ENCODE measurements around the gene JCAD.
"Not testable (repeated sequence)": the region's sequence is repeated elsewhere in the genome, so short reads cannot be mapped to it uniquely, and the experiment has no call there.

The JCAD gene

DNA sequence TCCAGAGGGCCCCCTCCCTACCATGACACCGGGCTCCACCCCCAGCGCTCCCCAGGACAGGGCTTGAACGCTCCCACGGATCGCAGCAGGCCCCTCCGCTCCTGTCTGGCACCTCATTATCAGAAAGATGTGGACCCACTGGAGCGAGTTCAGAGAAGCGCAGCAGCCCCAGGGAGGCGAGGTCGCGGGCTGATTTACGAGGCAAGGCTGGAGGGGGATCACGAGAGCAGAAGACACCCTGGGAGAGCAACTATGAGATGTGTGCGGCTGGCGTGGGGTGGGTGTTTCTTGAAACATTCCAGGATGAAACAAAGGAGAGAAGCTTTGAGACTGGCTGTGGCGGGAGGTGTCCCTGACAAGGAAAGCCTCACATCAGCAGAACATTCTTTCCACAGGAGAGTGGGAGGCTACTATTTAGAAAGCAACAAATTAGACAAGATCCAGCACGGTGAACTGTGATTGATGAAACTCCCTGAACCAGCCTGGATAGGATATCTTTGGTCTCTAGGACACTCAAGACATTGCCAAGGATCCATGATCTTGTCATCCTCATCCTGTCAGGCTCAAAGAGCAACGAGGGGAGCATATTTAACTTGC lies 66.0 kb downstream of the JCAD start:
- no peak for DNase-seq (ENCODE audit: low read depth, low spot score)

DNA sequence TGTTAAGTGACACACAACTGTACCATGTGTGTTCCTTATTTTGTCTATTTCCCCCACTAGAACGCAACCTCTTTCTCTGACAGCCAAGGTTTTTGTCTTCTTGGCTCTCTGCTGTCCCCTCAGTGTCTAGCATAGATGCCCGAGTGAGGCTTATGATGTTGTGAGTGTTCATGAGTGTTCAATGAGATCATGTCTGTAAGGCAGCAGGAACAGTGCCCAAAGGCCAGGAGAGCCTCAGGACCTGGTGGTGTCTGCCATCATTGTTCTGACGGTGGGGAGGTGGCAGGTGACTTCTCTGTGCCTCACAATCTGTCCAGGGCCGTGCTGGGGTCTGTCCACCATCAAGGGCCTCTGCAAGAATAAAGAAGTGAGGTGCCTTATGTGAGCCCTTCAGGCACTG lies 66.5 kb downstream of the JCAD start:
- DNase-seq (ENCODE audit: low read depth, low spot score) = no peak

DNA sequence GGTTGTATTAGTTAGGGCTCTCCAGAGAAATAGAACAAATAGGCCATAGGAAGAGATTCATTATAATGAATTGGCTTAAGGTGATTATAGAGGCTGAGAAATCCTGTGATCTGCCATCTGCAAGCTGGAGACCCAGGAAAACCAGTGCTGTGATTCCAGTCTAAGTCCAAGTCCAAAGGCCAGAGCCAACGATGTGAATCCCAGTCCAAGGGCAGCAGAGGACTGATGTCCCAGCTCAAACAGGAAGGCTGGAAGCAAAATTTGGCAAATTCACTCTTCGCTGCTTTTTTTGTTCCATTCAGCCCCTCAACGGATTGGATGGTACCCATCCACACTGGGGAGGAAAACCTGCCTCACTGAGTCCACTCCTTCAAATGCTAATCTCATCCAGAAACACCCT lies 68.0 kb downstream of the JCAD start:
- DNase-seq (ENCODE audit: low read depth, low spot score) = no peak

DNA sequence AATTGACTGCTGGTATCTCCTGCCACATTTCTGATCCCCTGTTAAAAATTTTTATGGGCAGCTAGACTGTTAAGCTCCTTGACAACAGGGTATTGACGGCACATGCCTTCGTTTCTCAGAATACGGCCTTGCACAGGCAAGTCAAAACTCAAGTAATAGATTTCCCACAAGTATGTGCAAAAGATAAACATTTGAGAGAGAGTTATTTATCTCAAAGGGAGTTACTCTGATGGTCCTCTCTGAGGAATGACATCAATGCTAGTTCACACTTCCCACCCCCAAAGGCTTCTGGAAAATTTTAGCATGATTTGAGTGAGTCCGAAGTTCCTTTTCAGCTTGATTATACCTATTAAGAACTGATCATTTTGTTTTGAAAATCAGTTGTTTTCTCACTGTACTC lies 71.9 kb downstream of the JCAD start:
- no peak for DNase-seq (ENCODE audit: low read depth, low spot score)

DNA sequence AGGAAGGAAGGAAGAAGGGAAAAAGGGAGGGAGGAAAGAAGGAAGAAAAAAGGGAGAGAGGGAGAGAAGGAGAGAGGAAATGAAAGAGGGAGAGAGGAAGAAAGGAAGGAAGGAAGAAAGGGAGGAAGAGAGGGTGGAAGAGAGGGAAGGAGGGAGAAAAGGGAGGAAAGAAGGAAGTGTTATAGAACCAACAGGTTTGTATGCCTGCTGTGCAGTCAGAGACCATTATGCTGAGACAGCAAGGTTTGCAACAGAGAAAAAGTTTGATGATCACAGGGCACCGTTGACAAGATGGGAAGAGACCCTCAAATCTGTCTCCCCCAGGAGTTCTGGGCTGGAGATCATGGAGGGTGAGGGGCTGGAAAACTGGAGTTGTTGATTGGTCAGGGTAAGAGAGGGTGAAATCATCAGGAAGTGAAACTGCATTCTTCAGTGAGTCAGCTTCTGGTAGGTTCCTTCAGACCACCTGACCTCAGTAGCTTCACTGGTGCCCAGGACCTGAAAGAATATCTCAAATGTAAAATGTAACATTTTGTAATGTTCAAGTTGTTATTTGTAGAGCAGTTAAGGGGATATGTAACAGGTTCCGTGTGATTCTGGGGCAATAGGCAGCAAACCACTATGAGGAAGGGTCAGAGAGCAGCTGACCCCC lies 76.3 kb downstream of the JCAD start:
- DNase-seq (ENCODE audit: low read depth, low spot score) = no peak

DNA sequence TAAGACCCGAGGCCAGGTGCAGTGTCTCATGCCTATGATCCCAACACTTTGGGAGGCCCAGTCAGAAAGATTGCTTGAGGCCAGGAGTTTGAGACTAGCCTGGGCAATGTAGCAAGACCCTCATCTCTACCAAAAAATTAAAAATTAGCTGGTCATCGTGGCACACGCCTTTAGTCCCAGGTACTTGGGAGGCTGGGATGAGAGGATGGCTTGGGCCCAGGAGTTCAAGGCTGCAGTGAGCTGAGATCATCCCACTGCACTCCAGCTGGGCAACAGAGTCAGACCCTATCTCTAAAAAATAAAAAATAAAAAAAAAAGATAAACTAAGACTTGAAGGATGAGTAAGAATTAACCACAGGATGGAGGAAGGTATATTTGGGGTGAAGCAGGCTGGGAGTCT lies 77.9 kb downstream of the JCAD start:
- no peak for DNase-seq (ENCODE audit: low read depth, low spot score)

DNA sequence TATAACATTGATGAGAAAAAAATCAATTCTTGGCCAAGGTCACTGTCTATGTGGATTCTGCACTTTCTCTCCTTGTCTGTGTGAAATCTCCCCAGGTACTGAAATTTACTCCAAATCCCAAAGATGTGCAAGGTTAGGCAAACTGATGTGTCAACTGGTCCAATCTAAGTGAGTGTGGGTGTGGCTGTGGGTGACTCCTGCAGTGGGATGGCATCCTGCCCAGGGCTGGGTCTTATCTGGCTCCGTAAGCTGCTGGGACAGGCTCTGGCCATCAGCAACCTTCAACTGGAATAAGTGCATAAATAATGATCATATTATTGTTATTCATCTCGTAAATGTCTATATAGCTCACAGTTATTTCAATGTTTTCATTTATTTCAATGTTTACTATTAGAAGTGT lies 79.3 kb downstream of the JCAD start:
- DNase-seq (ENCODE audit: low read depth, low spot score) = no peak

DNA sequence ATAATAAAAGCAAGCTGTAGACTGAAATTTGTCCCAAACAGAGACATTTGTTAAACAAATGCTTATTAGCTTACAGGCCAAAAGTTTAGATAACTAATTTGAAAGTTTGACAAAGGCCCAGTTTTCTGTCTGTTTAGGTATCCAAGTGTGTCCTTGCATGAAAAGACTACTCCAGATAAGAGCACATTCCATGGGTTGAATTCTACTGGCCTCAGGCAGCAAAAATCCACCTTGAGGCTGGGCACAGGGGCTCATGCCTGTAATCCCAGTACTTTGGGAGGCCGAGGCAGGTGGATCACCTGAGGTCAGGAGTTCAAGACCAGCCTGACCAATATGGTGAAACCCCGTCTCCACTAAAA lies 80.0 kb downstream of the JCAD start:
- DNase-seq (ENCODE audit: low read depth, low spot score) = not testable (repeated sequence)

DNA sequence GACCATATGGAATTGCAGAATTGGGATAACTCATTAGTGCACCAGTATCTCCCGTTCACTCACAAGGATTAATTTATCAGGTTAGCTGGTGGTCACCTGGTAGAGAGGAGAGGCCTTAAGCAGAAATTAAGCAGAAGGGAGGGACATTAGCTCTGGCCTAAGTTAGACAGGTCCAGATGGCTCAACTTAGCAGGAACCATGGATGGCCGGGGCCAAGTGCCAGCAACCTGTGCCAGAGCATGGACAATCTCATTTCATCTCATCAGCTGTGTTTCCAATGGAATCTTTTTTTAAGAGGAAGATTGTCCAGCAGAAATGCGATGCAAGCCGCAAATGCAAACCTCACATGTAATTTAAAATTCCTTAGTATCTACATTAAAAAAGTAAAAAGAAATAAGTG lies 82.2 kb downstream of the JCAD start:
- DNase-seq (ENCODE audit: low read depth, low spot score) = no peak

DNA sequence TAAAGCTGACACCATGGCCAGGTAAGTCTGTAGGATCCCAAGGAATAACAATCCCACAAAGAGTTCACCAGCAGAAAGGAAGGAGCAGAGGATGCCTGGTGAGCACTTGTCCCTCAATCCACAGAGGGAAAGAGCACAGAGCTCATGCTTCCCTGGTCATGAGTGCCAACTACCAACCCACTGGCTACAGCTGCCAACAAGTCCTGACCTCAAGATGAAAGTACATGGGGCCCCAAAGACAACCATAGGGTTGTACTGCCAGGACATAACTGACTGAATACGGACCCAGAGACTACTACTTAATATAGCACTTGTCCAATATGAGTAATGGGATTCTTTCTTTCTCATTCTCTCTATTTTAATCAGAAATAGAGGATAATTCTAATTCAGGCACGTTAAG lies 83.3 kb downstream of the JCAD start:
- no peak for DNase-seq (ENCODE audit: low read depth, low spot score)

DNA sequence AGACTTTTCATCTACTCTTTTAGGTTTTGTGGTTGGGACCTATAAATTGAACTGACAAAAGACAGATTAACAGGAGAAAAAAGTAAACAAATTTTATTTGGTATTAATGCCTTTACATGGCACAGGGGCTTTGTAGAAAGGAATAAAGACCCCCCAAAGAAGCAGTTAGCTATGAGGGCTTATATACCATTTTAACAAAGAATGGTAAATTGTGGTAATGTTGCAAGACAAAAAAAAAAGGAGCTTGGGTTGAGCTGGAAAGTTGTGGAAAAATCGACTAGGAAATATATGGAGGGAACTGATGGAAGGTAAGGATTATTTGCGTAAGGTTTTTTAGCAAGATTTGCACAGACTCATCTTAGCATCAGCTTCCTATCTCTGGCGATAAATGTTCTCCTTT lies 84.6 kb downstream of the JCAD start:
- no peak for DNase-seq (ENCODE audit: low read depth, low spot score)

DNA sequence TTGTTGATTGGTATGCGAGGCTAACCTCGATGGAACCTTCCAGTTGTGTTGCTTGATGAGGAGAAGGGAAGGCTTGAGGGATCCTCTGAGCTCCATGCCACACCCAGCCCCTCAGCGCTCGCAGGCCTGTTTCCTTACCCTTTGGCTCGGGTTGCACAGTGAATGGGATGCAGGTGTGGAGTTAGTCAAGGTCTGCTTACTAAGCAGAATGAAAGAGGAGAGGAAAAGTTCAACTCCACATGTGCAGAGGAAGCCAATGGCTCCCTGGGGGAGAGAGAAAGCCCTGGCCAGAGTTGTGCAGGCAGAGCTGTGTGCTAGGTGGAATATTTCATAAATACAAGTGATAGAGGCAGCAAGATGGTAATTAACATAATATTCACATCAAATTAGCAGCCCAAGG lies 85.5 kb downstream of the JCAD start:
- DNase-seq (ENCODE audit: low read depth, low spot score) = no peak

DNA sequence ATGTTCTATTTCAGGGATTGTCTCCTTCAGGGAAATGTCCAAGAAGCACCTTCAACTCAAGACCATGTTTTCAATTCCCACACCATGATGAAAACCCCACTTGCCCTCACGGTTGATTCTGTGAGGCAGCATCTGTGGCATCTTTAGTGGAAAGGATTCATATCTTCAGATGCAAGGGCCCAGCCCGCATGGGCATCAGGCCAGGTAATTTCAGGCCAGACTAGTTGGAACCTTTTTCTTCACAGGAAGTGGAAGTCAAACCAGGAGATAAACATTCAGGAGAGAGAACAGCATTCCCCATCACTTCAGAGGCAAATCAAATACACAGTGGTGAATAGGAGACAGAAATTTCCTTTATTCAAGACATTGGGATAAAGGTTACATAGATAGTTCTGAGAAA lies 88.8 kb downstream of the JCAD start:
- no peak for DNase-seq (ENCODE audit: low read depth, low spot score)

DNA sequence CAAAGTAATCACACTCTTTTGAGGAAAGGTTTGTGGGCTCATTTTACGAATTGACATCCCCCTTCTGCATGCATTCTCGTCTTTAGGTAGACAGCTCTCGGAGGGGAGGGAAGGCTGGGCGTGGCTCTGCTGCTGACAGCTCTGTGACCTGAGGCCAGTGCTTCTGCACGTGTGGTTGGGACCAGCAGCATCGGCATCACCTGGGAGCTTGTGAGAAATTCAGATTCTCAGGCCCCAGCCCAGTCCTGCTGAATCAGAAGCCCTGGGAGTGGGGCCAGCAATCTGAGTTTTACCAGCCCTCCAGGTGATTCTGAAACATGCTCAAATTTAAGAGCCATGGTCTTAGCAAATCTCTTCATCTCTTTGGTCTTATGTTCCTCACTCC lies 89.4 kb downstream of the JCAD start:
- DNase-seq (ENCODE audit: low read depth, low spot score) = no peak

DNA sequence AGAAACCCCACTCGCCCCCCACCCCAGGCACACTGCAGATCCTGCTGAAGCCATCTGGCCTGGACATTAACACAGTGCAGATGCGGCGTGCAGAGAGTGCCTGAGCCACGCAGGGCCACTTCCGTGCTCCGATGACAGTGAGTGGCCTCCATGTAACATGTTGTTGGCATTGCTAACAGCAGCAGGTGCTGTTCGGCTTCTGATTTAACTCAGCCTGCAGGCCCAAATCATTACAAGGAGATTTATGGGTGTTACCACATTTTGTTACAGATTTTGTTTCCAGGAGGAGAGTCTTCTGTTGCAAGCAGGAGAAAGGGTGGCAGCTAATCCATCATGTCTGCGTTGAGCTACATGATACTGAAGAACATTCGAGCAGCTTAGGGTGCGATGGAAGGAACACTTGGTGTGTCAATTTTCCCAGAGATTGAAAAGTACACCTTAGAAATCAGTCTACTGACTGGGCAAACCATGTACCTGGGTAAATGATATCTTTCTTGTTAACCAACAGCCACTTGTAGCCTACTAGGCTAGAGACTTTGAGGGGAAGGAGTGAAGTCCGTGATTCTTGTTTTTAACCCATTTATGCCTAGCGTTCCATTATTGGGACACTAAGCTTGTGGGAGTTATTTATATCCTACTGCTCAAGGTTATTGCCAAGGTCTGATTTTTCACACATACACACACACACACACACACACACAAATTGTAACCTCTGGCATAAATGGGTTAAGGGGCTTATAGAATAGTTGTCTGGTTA lies 90.0 kb downstream of the JCAD start:
- DNase-seq (ENCODE audit: low read depth, low spot score) = no peak

DNA sequence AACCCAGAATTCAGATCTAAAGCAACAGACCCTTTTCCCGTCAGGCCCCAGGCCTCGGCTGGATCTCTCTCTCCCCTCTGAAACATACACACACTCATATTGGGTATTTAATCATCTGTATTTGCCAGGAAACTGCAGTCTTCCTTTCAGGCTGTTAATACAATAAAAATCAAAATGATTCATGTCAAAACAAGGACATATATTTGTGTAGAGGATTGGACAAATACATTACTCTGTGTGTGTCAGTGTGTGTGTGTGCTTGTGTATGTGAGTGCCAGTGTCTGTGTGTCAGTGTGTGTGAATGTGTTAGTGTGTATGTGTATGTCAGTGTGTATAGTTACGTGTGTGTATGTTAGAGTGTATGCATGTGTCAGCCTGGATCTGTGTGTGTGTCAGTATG lies 90.8 kb downstream of the JCAD start:
- DNase-seq (ENCODE audit: low read depth, low spot score) = no peak

DNA sequence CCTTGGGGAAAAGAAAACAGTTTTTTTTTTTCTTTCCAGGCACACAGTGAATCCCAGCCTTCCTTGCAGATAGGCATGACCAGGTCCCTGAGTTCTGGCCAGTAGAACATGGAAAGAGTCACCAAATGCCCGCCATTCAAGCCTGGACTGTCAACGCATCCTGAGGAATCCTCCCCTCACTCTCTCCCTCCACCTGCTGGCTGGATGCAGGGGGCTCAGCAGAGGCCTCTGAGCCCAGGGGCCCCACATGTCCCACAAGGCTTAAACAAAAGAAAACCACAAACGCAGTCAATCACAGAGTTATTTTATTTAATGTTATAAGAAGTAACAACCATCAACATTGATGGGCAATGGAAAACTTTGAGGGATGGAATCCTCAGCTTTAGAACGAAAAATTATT lies 93.1 kb downstream of the JCAD start:
- DNase-seq (ENCODE audit: low read depth, low spot score) = no peak
